ENCODE results near the gene SPINK2.

Gene SPINK2

GRCh38 chr4:56799824-56800756, 21.4 kb downstream of the SPINK2 start:
- peak; percentile 57 to 67 (median 66) for DNase-seq (ENCODE audit: low read depth in 3 of 3, low spot score in 1 of 3)

- DNase-seq (ENCODE audit: low read depth in 3 of 3, low spot score in 1 of 3), result no peak
Observed at GRCh38 chr4:56799161-56799759, 22.2 kb downstream of the SPINK2 start.

GRCh38 chr4:56796211-56796610, 25.3 kb downstream of the SPINK2 start:
- no peak for DNase-seq (ENCODE audit: low read depth in 3 of 3, low spot score in 1 of 3)

- no peak for DNase-seq (ENCODE audit: low read depth in 3 of 3, low spot score in 1 of 3)
Observed at GRCh38 chr4:56791316-56791715, 30.2 kb downstream of the SPINK2 start.

GRCh38 chr4:56790691-56791091, 30.8 kb downstream of the SPINK2 start:
- DNase-seq (ENCODE audit: low read depth in 3 of 3, low spot score in 1 of 3), result no peak

- no peak for DNase-seq (ENCODE audit: low read depth in 3 of 3, low spot score in 1 of 3)
Observed at GRCh38 chr4:56788081-56788480, 33.4 kb downstream of the SPINK2 start.

GRCh38 chr4:56787380-56787779, 34.1 kb downstream of the SPINK2 start:
- DNase-seq (ENCODE audit: low read depth in 3 of 3, low spot score in 1 of 3), result no peak

- DNase-seq (ENCODE audit: low read depth in 3 of 3, low spot score in 1 of 3), result no peak
Observed at GRCh38 chr4:56786955-56787354, 34.5 kb downstream of the SPINK2 start.

- DNase-seq (ENCODE audit: low read depth in 3 of 3, low spot score in 1 of 3), result no peak
Observed at GRCh38 chr4:56783986-56784385, 37.5 kb downstream of the SPINK2 start.

GRCh38 chr4:56782019-56782418, 39.5 kb downstream of the SPINK2 start:
- DNase-seq (ENCODE audit: low read depth in 3 of 3, low spot score in 1 of 3), result no peak

GRCh38 chr4:56773346-56773745, 48.2 kb downstream of the SPINK2 start:
- no peak for DNase-seq (ENCODE audit: low read depth in 3 of 3, low spot score in 1 of 3)

- no peak for DNase-seq (ENCODE audit: low read depth in 3 of 3, low spot score in 1 of 3)
Observed at GRCh38 chr4:56772134-56772533, 49.4 kb downstream of the SPINK2 start.

- no peak for DNase-seq (ENCODE audit: low read depth in 3 of 3, low spot score in 1 of 3)
Observed at GRCh38 chr4:56768763-56769162, 52.7 kb downstream of the SPINK2 start.

GRCh38 chr4:56768316-56768715, 53.2 kb downstream of the SPINK2 start:
- no peak for DNase-seq (ENCODE audit: low read depth in 3 of 3, low spot score in 1 of 3)

- DNase-seq (ENCODE audit: low read depth in 3 of 3, low spot score in 1 of 3), result no peak
Observed at GRCh38 chr4:56767567-56767966, 53.9 kb downstream of the SPINK2 start.

GRCh38 chr4:56764775-56765174, 56.7 kb downstream of the SPINK2 start:
- DNase-seq (ENCODE audit: low read depth in 3 of 3, low spot score in 1 of 3), result no peak

GRCh38 chr4:56764223-56764622, 57.3 kb downstream of the SPINK2 start:
- DNase-seq (ENCODE audit: low read depth in 3 of 3, low spot score in 1 of 3), result no peak

- no peak for DNase-seq (ENCODE audit: low read depth in 3 of 3, low spot score in 1 of 3)
Observed at GRCh38 chr4:56762484-56763250, 58.8 kb downstream of the SPINK2 start.

- DNase-seq (ENCODE audit: low read depth in 3 of 3, low spot score in 1 of 3), result no peak
Observed at GRCh38 chr4:56760183-56760582, 61.3 kb downstream of the SPINK2 start.
